UCSD-AML1 (cell line): ENCODE data around the gene ITGBL1.

Experiments used
- DNase-seq: peaks from one replicate; lab custom pipeline; 2025; ENCODE audit not compliant: unreplicated experiment; lab: John Stamatoyannopoulos, UW

ITGBL1 gene

GRCh38 chr13:101623470-101624209, 171.2 kb downstream of the ITGBL1 start:
- DNase-seq: no peak

GRCh38 chr13:101624210-101624922, 171.9 kb downstream of the ITGBL1 start:
- DNase-seq: no peak

GRCh38 chr13:101624981-101625380, 172.5 kb downstream of the ITGBL1 start:
- DNase-seq: no peak

- no peak for DNase-seq
Measured at GRCh38 chr13:101626925-101627555, 174.6 kb downstream of the ITGBL1 start.

- DNase-seq: no peak
Measured at GRCh38 chr13:101627556-101627943, 175.1 kb downstream of the ITGBL1 start.

GRCh38 chr13:101628900-101629299, 176.4 kb downstream of the ITGBL1 start:
- no peak for DNase-seq

- DNase-seq: no peak
Measured at GRCh38 chr13:101631395-101631794, 178.9 kb downstream of the ITGBL1 start.

- no peak for DNase-seq
Measured at GRCh38 chr13:101634142-101634541, 181.7 kb downstream of the ITGBL1 start.

GRCh38 chr13:101639711-101640110, 187.2 kb downstream of the ITGBL1 start:
- DNase-seq: no peak

- no peak for DNase-seq
Measured at GRCh38 chr13:101640788-101641400, 188.4 kb downstream of the ITGBL1 start.

GRCh38 chr13:101645871-101646270, 193.4 kb downstream of the ITGBL1 start:
- DNase-seq: no peak

- DNase-seq: no peak
Measured at GRCh38 chr13:101647760-101648159, 195.3 kb downstream of the ITGBL1 start.

GRCh38 chr13:101648766-101649487, 196.5 kb downstream of the ITGBL1 start:
- no peak for DNase-seq

GRCh38 chr13:101649488-101650126, 197.1 kb downstream of the ITGBL1 start:
- DNase-seq: no peak

GRCh38 chr13:101654883-101655282, 202.4 kb downstream of the ITGBL1 start:
- DNase-seq: no peak

- no peak for DNase-seq
Measured at GRCh38 chr13:101655435-101655834, 203.0 kb downstream of the ITGBL1 start.

GRCh38 chr13:101660711-101661110, 208.2 kb downstream of the ITGBL1 start:
- DNase-seq: no peak

- no peak for DNase-seq
Measured at GRCh38 chr13:101661839-101662238, 209.4 kb downstream of the ITGBL1 start.

GRCh38 chr13:101673360-101674105, 221.1 kb downstream of the ITGBL1 start:
- DNase-seq: no peak

- no peak for DNase-seq
Measured at GRCh38 chr13:101681834-101682233, 229.4 kb downstream of the ITGBL1 start.
